ENCODE results near the gene ADAM12. TPM values are rescaled to one million over a fixed set of nuclear protein-coding genes. Genes with fewer than 3 reads are reported as not detected.

Gene ADAM12
- total RNA-seq, 1 experiment from 2014 or later: 0.24 TPM

DNA sequence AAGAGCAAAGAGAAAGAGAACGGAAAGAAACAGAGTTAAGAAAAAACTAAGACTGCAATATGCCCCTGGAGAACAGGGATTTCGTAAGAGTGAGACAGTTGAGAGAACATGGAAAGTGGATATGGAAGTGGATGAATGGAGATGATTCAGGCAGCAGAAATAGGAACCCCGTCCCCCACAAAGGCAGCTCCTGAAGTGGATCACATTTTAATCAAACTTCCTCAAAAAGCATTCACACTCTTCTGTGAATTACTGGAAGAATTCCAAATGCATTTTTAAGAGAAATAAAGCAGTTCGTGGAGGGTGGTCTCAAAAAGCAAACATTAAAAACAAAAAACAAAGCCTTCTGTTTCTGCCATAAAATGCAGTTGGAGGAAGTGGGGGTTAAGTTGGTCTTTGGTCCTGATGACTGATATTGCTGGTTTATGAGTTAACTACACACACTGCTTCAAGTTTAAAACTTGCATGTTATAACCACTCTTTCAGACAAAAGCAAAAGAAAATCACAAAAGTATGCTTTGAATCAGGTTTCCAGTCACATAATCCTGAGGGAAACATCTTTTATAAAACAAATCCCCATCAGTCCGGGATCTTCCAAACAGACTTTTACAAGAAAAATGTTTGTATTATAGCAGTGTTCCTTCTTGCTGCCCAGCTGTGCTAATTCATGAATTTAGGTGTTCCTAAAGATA lies 277.6 kb downstream of the ADAM12 start:
- H3K79me1 ChIP-seq (ENCODE audit: insufficient read depth, low read depth, low read length, poor library complexity, severe bottlenecking): no peaks in the 10 kb centered on the region
- no peak overlapping the region for H2BK12ac ChIP-seq (ENCODE audit: insufficient read length, low read depth, low read length)
- Mint-ChIP-seq H3K36me3 (ENCODE audit: insufficient read depth in 1 of 3, low read depth in 3 of 3) (peaks cover 0 to 6% (median 2%) of the 10 kb centered on the region in 3 experiments; a peak in 3 of 7 replicates), H3K4me1 (peaks cover 17 to 29% of the 10 kb centered on the region in 2 experiments), H3K9me3 (peaks cover 0 to 2% of the 10 kb centered on the region in 2 experiments; a peak in 2 of 5 replicates), H3K27ac (no peak overlapping the region), H3K4me3 (no peak overlapping the region), H3K27me3 (ENCODE audit: low read depth) (no peaks in the 10 kb centered on the region; the same call in 1 of the 2 replicates)
- H3K18ac ChIP-seq (ENCODE audit: insufficient read length, low read depth, low read length): no peak overlapping the region
- H3K4me1 ChIP-seq (ENCODE audit: insufficient read depth, low read length): peaks cover 6% of the 10 kb centered on the region
- H3K23me2 ChIP-seq (ENCODE audit: insufficient read length, low read depth, low read length, poor library complexity, severe bottlenecking): no peaks in the 10 kb centered on the region
- no peak overlapping the region for H3K27ac ChIP-seq (ENCODE audit: insufficient read length, low read depth, low read length)
- H2BK120ac ChIP-seq (ENCODE audit: low read depth, low read length, poor library complexity, severe bottlenecking): no peak overlapping the region
- no peaks in the 10 kb centered on the region for H3K79me2 ChIP-seq (ENCODE audit: insufficient read depth, low read length)
- H2AK5ac ChIP-seq (ENCODE audit: insufficient read length, low read length): no peak overlapping the region
- DNase-seq: no peak
- no peak overlapping the region for H3K4me2 ChIP-seq (ENCODE audit: insufficient read depth, insufficient read length, low read length)
- no peaks in the 10 kb centered on the region for H4K20me1 ChIP-seq (ENCODE audit: control insufficient read depth, insufficient read depth, insufficient read length)
- no peak overlapping the region for H2BK15ac ChIP-seq (ENCODE audit: low read depth, low read length)
- H3K56ac ChIP-seq (ENCODE audit: insufficient read length, low read depth, low read length): no peak overlapping the region
- H2BK20ac ChIP-seq (ENCODE audit: low read depth, low read length, poor library complexity, severe bottlenecking): no peak overlapping the region
- H4K91ac ChIP-seq (ENCODE audit: insufficient read length, low read depth, low read length): no peak overlapping the region
- no peak overlapping the region for H2AFZ ChIP-seq (ENCODE audit: low read length)
- H3K27me3 ChIP-seq (ENCODE audit: insufficient read depth, low read length): no peaks in the 10 kb centered on the region
- H4K8ac ChIP-seq (replicated peaks; ENCODE audit: insufficient read length, low read depth, low read length): no peak overlapping the region
- no peak overlapping the region for H3K23ac ChIP-seq (ENCODE audit: insufficient read length, low read depth, low read length)
- TF ChIP-seq, protein P1, sequence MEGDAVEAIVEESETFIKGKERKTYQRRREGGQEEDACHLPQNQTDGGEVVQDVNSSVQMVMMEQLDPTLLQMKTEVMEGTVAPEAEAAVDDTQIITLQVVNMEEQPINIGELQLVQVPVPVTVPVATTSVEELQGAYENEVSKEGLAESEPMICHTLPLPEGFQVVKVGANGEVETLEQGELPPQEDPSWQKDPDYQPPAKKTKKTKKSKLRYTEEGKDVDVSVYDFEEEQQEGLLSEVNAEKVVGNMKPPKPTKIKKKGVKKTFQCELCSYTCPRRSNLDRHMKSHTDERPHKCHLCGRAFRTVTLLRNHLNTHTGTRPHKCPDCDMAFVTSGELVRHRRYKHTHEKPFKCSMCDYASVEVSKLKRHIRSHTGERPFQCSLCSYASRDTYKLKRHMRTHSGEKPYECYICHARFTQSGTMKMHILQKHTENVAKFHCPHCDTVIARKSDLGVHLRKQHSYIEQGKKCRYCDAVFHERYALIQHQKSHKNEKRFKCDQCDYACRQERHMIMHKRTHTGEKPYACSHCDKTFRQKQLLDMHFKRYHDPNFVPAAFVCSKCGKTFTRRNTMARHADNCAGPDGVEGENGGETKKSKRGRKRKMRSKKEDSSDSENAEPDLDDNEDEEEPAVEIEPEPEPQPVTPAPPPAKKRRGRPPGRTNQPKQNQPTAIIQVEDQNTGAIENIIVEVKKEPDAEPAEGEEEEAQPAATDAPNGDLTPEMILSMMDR (conservative IDR thresholded peaks at IDR 0.05): no peak
- H3K9me3 ChIP-seq (ENCODE audit: control insufficient read depth, low read depth, low read length): no peaks in the 10 kb centered on the region
- H4K5ac ChIP-seq (ENCODE audit: insufficient read length, low read depth, low read length): no peak overlapping the region
- no peak overlapping the region for H3K4ac ChIP-seq (ENCODE audit: low read depth, low read length)
- H3K14ac ChIP-seq (ENCODE audit: insufficient read depth, low read length): no peak overlapping the region
- no peak overlapping the region for H2BK5ac ChIP-seq (ENCODE audit: insufficient read length, low read length)
- no CpG with 5 or more reads among the region's 5 CpGs for WGBS (ENCODE audit: extremely low coverage, insufficient read length, low lambda C conversion rate)
- no peak overlapping the region for H3K9ac ChIP-seq (ENCODE audit: extremely low read depth, insufficient read length, low read length)
- no peak overlapping the region for H3T11ph ChIP-seq (ENCODE audit: low read length)

Measured in H9 (cell line).